ENCODE results near the gene SULT4A1. TPM values are rescaled to one million over a fixed set of nuclear protein-coding genes. Genes with fewer than 3 reads are reported as not detected.

The SULT4A1 gene
- total and polyA plus RNA-seq, 2 of the 8 experiments (the other 6 are each of a cell fraction or from before 2014, with no cell fraction given): 9.1 to 11.8 TPM

- TF ChIP-seq CHD7 (IDR thresholded peaks at IDR 0.05; ENCODE audit: insufficient replicate concordance, low read length) (no peak), GTF2F1 (IDR thresholded peaks at IDR 0.05; ENCODE audit: borderline replicate concordance, low read depth, low read length) (no peak)
Measured at GRCh38 chr22:43802897-43803495, 59.3 kb downstream of the SULT4A1 start (continued).
